Activated T-cell treated with anti-CD3 and anti-CD28 coated beads, Interleukin-2, amount 50 U/mL, for 48 hours (primary cell): ENCODE results near the gene FOXK1.
"Not testable (repeated sequence)": the region's sequence is repeated elsewhere in the genome, so short reads cannot be mapped to it uniquely, and the experiment has no call there.

Source experiments
- DNase-seq, 2 experiments: peaks; one replicate each; pipeline ENCODE4 v3.0.0-alpha.2; 2020

The FOXK1 gene

DNA sequence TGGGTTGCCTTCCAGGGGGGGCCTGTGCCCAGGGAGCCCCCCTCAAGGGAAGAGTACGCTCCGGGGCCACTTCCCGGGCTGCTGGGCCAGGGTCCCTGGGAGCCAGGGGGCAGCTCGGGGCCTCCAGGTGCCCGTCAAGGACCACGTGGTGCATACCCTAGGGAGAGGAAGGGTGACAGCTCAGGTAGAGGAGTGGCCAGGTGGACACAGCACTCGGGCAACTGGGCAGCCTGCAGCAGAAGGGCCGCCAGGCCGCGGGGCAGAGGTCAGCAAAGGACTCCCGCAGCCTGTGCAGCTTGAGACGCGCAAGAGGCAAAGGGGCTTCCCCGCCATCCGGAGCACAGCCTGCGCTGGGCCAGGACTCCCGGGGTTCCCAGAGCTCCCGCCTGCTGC lies 119.7 kb downstream of the FOXK1 start:
- no peak for DNase-seq

- not testable (repeated sequence) for DNase-seq
These were observed 120.5 kb downstream of the FOXK1 start for GRCh38 chr7:4802577-4802976.

DNA sequence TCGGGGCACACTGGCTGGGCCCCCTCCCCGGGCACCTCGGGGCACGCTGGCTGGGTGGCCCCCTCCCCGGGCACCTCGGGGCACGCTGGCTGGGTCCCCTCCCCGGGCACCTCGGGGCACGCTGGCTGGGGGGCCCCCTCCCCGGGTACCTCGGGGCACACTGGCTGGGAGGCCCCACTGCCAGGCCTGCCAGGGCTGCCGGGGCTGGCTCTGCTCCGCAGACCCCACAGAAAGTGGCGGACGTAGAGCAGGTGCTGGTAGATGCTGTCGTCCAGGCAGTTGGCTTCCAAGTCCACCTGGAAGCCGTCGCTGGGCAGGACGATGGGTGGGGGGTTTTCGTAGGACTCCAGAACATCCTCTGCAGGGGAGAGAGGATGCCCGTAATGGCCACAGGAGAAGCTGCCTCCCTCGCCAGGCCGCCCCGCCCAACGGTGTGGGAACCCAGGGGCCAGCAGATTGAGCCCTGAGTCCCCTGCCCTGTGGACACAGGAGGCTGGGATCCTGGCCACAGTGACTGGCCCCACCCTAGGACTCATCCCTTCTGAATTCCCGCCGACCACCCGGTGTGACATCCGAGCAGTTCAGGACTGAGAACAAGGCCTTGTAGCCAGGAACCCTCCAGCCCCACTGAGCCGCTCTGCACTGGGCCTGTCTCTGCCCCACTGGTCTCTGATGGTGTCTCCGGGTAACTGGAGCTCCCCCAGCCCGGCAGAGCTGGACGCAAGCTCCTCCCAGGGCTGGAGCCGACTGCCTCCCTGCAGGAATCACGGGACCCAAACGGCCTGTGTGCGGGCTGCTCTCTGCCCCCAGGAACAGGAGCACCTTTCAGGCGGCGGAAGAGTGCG lies 121.5 kb downstream of the FOXK1 start:
- no peak for DNase-seq

DNA sequence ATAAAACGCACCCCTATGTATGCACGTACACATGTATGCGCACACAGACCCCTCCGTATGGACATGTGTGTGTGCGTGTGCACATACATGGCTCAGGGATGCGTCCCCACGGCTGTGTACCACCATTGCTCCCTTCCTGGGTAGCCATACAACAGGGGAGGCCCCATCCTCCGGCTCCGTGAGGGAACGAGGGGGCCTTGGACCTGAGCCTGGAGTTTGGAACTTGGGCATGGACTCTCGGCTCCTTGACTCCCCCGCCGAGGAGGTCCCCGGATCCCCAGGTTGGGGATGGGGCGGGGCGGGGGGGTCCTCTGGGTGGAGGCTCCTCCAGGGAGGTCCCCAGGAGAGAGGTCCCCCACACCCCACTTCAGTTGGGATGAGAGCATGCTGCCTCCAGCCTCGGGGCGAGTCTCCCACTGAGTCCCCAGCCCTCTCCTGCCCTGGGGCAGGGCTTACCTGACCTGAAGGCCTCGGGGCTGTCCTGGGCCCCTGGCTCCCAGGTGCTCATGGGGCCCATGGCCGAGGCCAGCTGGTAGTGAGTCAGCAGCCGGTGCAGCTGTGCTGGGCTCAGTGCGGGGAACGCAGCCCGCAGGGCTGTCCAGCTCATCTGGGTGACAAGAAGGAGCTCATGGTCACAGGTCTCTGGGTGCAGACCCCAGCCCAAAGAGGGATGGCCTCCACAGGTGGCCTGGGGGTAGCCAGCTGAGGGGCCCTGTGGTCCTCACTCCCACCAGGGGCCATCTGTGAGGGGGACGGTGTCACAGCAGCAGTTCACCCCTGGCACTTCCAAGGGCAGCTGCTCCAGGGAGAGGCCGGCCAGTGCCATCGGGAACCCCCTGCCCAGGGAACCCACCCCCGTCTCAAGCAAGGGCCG lies 123.3 kb downstream of the FOXK1 start:
- DNase-seq: no peak

DNA sequence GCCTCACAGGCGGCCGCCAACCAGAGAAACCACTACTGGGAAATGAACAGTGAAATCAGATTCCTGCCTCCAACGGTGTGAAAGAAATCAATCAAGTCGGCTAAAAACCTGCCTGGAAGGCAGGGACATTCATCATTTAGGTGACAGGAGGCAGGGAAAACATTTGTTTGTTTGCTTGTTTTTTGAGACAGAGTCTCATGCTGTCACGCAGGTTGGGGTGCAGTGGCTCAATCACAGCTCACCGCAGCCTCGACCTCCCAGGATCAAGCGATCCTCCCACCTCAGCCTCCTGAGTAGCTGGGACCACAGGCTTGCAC lies 123.8 kb downstream of the FOXK1 start:
- no peak for DNase-seq

GRCh38 chr7:4806983-4807597 lies 125.0 kb downstream of the FOXK1 start:
- no peak for DNase-seq

DNA sequence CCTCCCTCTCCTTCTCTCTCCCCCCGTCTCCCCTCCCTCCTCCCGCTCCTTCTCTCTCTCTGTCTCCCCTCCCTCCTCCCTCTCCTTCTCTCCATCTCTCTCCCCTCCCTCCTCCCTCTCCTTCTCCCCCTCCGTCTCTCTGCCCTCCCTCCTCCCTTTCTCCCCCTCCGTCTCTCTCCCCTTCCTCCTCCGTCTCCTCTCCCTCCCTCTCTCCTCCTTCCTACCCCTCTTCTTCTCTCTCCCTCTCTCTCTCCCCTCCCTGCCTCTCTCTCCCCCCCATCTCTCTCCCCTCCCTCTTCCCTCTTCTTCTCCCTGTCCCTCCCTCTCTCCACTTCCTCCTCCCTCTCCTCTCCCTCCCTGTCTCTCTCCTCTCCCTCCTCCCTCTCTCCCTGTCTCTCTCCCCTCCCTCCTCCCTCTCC lies 125.5 kb downstream of the FOXK1 start:
- DNase-seq: no peak

DNA sequence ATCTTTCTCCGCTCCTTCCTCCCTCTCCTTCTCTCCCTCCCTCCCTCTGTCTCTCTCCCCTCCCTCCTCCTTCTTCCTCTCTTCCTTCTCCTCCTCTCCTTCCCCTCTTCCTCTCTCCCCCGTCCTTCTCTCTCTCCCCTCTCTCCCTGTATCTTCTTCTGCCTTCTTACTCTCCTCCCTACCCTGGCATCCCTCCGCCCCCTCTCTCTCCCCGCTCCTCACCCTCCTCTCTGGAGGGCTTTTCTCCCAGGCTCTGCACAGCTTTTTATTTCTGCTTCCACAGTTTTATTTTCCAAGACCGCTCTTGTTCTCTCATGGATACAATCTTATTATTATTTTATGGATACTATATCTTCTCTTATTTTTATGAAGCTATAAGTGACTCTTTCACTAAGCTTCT lies 125.9 kb downstream of the FOXK1 start:
- DNase-seq: no peak

- DNase-seq: no peak
These were observed 126.5 kb downstream of the FOXK1 start for GRCh38 chr7:4808565-4808964.

DNA sequence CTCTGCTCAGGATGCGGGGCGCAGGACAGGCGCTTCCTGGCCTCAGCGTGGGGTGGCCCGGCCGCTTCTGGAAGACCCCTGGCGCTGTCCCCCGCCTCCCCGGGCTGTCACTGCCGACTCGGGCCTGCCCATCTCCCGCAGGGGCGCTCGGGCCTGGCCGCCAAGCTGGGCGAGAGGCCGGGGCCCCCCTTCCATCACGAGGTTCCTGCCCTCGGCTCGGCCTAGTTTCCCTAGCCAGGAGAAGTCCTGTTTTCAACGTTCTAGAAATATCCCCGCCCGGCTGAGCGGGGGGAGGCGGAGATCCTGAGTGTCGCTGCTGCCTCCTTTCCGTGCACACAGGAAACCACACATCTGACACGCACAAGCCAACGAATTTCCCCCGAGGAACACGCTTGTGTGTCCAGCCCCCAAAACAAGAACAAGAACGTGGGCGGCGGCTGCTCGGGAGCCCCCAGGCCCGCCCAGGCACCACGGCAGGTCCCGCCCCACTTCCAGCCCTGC lies 127.0 kb downstream of the FOXK1 start:
- peak in 1 of 2 experiments; percentile 39 for DNase-seq

GRCh38 chr7:4809666-4810065 lies 127.6 kb downstream of the FOXK1 start:
- DNase-seq: no peak

DNA sequence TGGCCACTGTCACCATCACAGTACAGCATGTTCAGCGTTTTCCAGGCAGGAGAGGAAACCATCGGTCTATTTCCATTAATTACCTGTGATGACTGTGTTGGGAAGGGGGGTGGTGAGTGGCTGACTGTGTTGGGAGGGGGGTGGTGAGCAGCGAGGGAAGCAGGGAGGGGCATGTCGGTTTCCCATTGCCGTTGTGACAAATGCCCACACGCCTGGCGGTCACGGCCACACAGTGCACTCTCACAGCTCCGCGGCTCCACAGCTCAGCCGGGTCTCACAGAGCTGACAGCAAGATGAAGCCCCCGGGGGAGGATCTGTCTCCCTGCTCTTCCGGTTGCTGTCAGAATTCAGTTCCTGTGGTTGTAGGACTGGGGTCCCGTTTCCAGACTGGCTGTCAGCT lies 132.3 kb downstream of the FOXK1 start:
- no peak for DNase-seq

GRCh38 chr7:4815121-4815520 lies 133.0 kb downstream of the FOXK1 start:
- DNase-seq: no peak

- no peak for DNase-seq
These were observed 133.7 kb downstream of the FOXK1 start for GRCh38 chr7:4815609-4816418.

GRCh38 chr7:4816419-4817080 lies 134.5 kb downstream of the FOXK1 start:
- no peak for DNase-seq

- no peak for DNase-seq
These were observed 135.2 kb downstream of the FOXK1 start for GRCh38 chr7:4817178-4817901.

DNA sequence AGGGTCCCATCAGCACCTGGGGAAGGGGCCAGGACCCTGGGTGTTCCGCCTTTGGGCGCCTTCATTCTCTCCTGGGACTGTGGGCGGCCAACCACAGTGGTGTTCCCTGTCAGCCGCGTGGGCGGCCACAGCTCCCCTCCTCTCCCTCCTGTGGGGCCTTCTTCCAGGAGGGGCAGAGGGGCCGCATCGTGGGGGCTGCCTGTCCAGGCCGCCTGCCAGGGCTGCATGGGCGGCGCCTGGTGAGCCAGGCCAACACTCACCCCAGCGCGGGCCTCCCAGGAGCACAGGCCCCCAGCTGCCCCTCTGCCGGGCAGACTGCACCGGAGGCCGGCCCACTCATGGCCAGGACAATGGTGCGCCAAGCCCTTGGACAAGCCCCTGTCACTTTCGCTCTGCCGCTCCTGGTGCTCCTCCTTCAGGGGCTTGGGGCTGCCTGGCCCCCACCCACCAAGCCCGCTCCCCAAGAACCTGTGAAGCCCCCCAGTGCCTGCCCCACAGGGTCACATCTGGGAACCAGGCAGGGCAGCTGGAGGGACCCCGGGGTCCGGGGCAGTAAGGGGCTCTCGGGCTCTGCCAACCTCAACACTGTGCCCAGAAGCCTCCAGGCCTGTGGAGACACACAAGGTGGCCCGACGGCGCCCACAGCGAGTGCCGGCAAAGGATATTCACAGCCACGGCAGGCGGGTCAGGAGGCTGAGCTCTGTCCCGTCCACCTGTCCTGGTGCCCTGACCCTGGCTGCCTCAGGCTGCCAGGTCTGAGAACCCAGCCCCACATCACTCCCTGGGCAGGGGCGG lies 136.1 kb downstream of the FOXK1 start:
- DNase-seq: no peak

GRCh38 chr7:4819560-4820404 lies 137.7 kb downstream of the FOXK1 start:
- DNase-seq: no peak

- DNase-seq: no peak
These were observed 138.4 kb downstream of the FOXK1 start for GRCh38 chr7:4820405-4820966.
